ENCODE data around the gene AHSG. TPM values are rescaled to one million over a fixed set of nuclear protein-coding genes. Genes with fewer than 3 reads are reported as not detected.
A peak's percentile ranks its signal among the peaks of the same experiment; 100 is the strongest.

AHSG gene
- total and polyA plus RNA-seq, 10 of the 15 experiments (the other 5 are each of a cell fraction or from before 2014, with no cell fraction given), result 0.06 to 0.90 (median 0.15) TPM; not detected in 7

DNA sequence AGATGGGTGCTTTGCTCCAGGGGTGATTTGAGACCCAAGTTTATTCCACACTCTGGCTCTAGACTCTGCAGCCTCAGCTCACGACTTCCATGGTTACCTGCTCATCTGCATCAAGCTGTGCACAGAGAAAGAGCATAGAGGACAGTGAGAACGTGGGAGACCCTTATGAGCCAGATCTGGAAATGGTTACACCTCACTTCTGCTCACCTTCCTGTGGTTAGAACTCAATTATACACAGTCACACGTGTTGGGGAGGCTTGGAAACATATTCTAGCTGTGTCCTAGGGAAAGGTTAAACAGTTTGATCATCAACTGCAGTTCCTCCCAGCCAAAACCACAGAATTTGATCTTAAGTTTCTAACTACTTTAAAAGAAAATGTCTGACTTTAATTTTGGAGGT lies 29.2 kb downstream of the AHSG start:
- ChIA-PET RAD21 (ENCODE audit: unreplicated experiment) (interaction anchor here (1.6 kb wide), 1 partner anchor 25 kb away, joined by 4 read pairs; no protein-coding TSS in a partner anchor), SMC1A (ENCODE audit: uncharacterized antibody, unreplicated experiment) (interaction anchor here (1.5 kb wide), 1 partner anchor 9 kb away, joined by 3 read pairs; no protein-coding TSS in a partner anchor), CTCF (interaction anchor here (0.8 to 2.1 kb wide), 3 partner anchors 8 to 25 kb away, joined by 4 to 9 read pairs (median 4); no protein-coding TSS in a partner anchor), POLR2A (no interaction called here)
- in situ Hi-C loops (cut with MboI), result no loop called here
- ATAC-seq (no peak), FAIRE-seq (no peak), DNase-seq (ENCODE audit: low read depth, low spot score) (no peak)
- Histone ChIP-seq H3K4me3 (no peak overlapping the region), H3K79me2 (ENCODE audit: control insufficient read depth, insufficient read depth, low read length) (no peaks in the 10 kb centered on the region), H2AFZ (ENCODE audit: control insufficient read depth, low read depth, low read length) (no peak overlapping the region), H4K20me1 (ENCODE audit: control insufficient read depth, insufficient read depth) (no peaks in the 10 kb centered on the region), H3K36me3 (ENCODE audit: control insufficient read depth in 2 of 2, insufficient read depth in 2 of 2, low read length in 1 of 2) (no peaks in the 10 kb centered on the region), H3K27me3 (replicated peaks in 1 of 2; ENCODE audit: control insufficient read depth in 2 of 2, insufficient read depth in 2 of 2, low read length in 1 of 2) (peaks cover 0 to 3% of the 10 kb centered on the region in 2 experiments; a peak in 2 of 4 replicates), H3K27ac (ENCODE audit: control insufficient read depth, insufficient read depth) (no peak overlapping the region), H3K9me3 (replicated peaks; ENCODE audit: control insufficient read depth, insufficient read depth, low read length) (no peaks in the 10 kb centered on the region; the same call in 2 of the 3 replicates), H3K4me2 (ENCODE audit: control insufficient read depth, insufficient read depth) (no peak overlapping the region), H3K4me1 (ENCODE audit: control insufficient read depth, insufficient read depth, low read length) (no peaks in the 10 kb centered on the region), H3K9ac (ENCODE audit: control insufficient read depth, insufficient read depth, low read length) (no peak overlapping the region)
- TF ChIP-seq MTA2 (IDR thresholded peaks at IDR 0.05; ENCODE audit: low read depth) (no peak), RUNX3 (IDR thresholded peaks at IDR 0.05; ENCODE audit: low read length) (peak; percentile 55)
- BruUV-seq (replicated peaks), result no TSS peak
- intact Hi-C loops (cut with micrococcal nuclease; ENCODE audit: unreplicated experiment), result no loop called here
- 5% methylated on average over 3 of the region's 3 CpGs for WGBS (ENCODE audit: insufficient coverage, insufficient replicate concordance, low lambda C conversion rate, missing lambda C conversion rate)

DNA sequence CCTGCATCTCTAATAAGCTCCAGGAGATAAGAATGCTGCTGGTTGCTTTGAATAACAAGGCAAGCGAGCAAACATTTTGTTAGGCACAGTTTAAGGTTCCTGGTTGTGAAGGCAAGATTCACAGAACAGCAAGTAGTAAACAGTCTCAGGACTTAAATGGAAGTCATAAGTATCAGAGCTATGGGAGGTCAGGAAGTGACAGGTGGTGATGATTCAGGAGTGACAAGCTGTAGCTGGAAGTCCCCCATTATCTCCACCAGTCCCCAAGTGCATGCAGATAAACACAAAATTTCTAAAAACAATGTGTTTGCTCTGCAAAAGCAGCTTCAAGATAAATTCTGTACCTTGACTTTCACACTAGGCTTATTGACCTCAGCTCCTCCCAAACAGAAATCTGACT lies 30.6 kb downstream of the AHSG start:
- H4K20me1 ChIP-seq (ENCODE audit: control insufficient read depth, insufficient read depth), result no peaks in the 10 kb centered on the region
- peak; percentile 52; the same call in 2 of the 3 replicates for ATAC-seq
- whole genome bisulfite sequencing (ENCODE audit: insufficient coverage, insufficient replicate concordance, low lambda C conversion rate, missing lambda C conversion rate), result 47% methylated on average over 1 of the region's 1 CpG
- H2AFZ ChIP-seq (ENCODE audit: control insufficient read depth, low read depth, low read length), result no peak overlapping the region
- FAIRE-seq, result no peak
- BruUV-seq (replicated peaks), result no TSS peak
- H3K4me2 ChIP-seq (ENCODE audit: control insufficient read depth, insufficient read depth), result no peak overlapping the region
- SMC1A ChIA-PET (ENCODE audit: uncharacterized antibody, unreplicated experiment), result interaction anchor here (0.6 to 0.9 kb wide), 2 partner anchors 10 to 60 kb away, joined by 3 to 4 read pairs; no protein-coding TSS in a partner anchor
- no peaks in the 10 kb centered on the region for H3K79me2 ChIP-seq (ENCODE audit: control insufficient read depth, insufficient read depth, low read length)
- H3K36me3 ChIP-seq (ENCODE audit: control insufficient read depth in 2 of 2, insufficient read depth in 2 of 2, low read length in 1 of 2), result no peaks in the 10 kb centered on the region
- H3K9ac ChIP-seq (ENCODE audit: control insufficient read depth, insufficient read depth, low read length), result no peak overlapping the region
- no peak for DNase-seq (ENCODE audit: low read depth, low spot score)
- no peaks in the 10 kb centered on the region for H3K4me1 ChIP-seq (ENCODE audit: control insufficient read depth, insufficient read depth, low read length)
- no peaks in the 10 kb centered on the region; a peak in 1 of 4 replicates for H3K27me3 ChIP-seq (replicated peaks in 1 of 2; ENCODE audit: control insufficient read depth in 2 of 2, insufficient read depth in 2 of 2, low read length in 1 of 2)
- no peaks in the 10 kb centered on the region; the same call in 2 of the 3 replicates for H3K9me3 ChIP-seq (replicated peaks; ENCODE audit: control insufficient read depth, insufficient read depth, low read length)
- no peak overlapping the region for H3K27ac ChIP-seq (ENCODE audit: control insufficient read depth, insufficient read depth)
- RAD21 ChIA-PET (ENCODE audit: unreplicated experiment), result no interaction called here
- no peak overlapping the region for H3K4me3 ChIP-seq
- POLR2A ChIA-PET, result no interaction called here
- CTCF ChIA-PET, result interaction anchor here (1.0 to 2.2 kb wide), 3 partner anchors 20 to 28 kb away, joined by 4 to 8 read pairs (median 6); no protein-coding TSS in a partner anchor
- intact Hi-C loops (cut with micrococcal nuclease; ENCODE audit: unreplicated experiment) (no loop called here), in situ Hi-C loops (cut with MboI) (no loop called here)
- TF ChIP-seq, protein P1, sequence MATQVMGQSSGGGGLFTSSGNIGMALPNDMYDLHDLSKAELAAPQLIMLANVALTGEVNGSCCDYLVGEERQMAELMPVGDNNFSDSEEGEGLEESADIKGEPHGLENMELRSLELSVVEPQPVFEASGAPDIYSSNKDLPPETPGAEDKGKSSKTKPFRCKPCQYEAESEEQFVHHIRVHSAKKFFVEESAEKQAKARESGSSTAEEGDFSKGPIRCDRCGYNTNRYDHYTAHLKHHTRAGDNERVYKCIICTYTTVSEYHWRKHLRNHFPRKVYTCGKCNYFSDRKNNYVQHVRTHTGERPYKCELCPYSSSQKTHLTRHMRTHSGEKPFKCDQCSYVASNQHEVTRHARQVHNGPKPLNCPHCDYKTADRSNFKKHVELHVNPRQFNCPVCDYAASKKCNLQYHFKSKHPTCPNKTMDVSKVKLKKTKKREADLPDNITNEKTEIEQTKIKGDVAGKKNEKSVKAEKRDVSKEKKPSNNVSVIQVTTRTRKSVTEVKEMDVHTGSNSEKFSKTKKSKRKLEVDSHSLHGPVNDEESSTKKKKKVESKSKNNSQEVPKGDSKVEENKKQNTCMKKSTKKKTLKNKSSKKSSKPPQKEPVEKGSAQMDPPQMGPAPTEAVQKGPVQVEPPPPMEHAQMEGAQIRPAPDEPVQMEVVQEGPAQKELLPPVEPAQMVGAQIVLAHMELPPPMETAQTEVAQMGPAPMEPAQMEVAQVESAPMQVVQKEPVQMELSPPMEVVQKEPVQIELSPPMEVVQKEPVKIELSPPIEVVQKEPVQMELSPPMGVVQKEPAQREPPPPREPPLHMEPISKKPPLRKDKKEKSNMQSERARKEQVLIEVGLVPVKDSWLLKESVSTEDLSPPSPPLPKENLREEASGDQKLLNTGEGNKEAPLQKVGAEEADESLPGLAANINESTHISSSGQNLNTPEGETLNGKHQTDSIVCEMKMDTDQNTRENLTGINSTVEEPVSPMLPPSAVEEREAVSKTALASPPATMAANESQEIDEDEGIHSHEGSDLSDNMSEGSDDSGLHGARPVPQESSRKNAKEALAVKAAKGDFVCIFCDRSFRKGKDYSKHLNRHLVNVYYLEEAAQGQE (IDR thresholded peaks at IDR 0.05; ENCODE audit: low read depth, low read length), result no peak
- no peak for TF ChIP-seq KAT2A (conservative IDR thresholded peaks at IDR 0.05; ENCODE audit: control insufficient read depth, low read depth, low read length)
- TF ChIP-seq, protein P2, sequence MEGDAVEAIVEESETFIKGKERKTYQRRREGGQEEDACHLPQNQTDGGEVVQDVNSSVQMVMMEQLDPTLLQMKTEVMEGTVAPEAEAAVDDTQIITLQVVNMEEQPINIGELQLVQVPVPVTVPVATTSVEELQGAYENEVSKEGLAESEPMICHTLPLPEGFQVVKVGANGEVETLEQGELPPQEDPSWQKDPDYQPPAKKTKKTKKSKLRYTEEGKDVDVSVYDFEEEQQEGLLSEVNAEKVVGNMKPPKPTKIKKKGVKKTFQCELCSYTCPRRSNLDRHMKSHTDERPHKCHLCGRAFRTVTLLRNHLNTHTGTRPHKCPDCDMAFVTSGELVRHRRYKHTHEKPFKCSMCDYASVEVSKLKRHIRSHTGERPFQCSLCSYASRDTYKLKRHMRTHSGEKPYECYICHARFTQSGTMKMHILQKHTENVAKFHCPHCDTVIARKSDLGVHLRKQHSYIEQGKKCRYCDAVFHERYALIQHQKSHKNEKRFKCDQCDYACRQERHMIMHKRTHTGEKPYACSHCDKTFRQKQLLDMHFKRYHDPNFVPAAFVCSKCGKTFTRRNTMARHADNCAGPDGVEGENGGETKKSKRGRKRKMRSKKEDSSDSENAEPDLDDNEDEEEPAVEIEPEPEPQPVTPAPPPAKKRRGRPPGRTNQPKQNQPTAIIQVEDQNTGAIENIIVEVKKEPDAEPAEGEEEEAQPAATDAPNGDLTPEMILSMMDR (IDR thresholded peaks at IDR 0.05 in 2 of 3, conservative IDR thresholded peaks at IDR 0.05 in 1 of 3; ENCODE audit: control insufficient read depth in 2 of 3, extremely low read depth in 1 of 3, insufficient read depth in 1 of 3, low read depth in 3 of 3, low read length in 3 of 3), result no peak
- no peak for TF ChIP-seq RAD21 (IDR thresholded peaks at IDR 0.05; ENCODE audit: insufficient read depth, low read depth, low read length)
- no peak for TF ChIP-seq CBX5 (IDR thresholded peaks at IDR 0.05; ENCODE audit: low read depth)
- TF ChIP-seq, protein P3, sequence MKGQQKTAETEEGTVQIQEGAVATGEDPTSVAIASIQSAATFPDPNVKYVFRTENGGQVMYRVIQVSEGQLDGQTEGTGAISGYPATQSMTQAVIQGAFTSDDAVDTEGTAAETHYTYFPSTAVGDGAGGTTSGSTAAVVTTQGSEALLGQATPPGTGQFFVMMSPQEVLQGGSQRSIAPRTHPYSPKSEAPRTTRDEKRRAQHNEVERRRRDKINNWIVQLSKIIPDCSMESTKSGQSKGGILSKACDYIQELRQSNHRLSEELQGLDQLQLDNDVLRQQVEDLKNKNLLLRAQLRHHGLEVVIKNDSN (IDR thresholded peaks at IDR 0.05; ENCODE audit: borderline replicate concordance, extremely low read length, insufficient read depth, low read depth, low read length), result no peak
- no peak for TF ChIP-seq ZZZ3 (IDR thresholded peaks at IDR 0.05; ENCODE audit: control insufficient read depth, insufficient read length, low read depth)
- TF ChIP-seq STAT3 (IDR thresholded peaks at IDR 0.05; ENCODE audit: low read depth, low read length), result no peak
